ENCODE results near the gene ANTKMT.

The ANTKMT gene

GRCh38 chr16:764848-765487 is 44.0 kb downstream of the ANTKMT start:
- no peak for DNase-seq (ENCODE audit: low spot score)

GRCh38 chr16:765488-765865 is 44.5 kb downstream of the ANTKMT start:
- DNase-seq (ENCODE audit: low spot score), result no peak

GRCh38 chr16:766008-766819 is 45.3 kb downstream of the ANTKMT start:
- no peak for DNase-seq (ENCODE audit: low spot score)

- no peak for DNase-seq (ENCODE audit: low spot score)
These were observed 46.1 kb downstream of the ANTKMT start for GRCh38 chr16:766820-767640.

GRCh38 chr16:767743-768235 is 46.8 kb downstream of the ANTKMT start:
- DNase-seq (ENCODE audit: low spot score), result no peak

- no peak for DNase-seq (ENCODE audit: low spot score)
These were observed 47.5 kb downstream of the ANTKMT start for GRCh38 chr16:768428-768827.

- no peak for DNase-seq (ENCODE audit: low spot score)
These were observed 48.3 kb downstream of the ANTKMT start for GRCh38 chr16:769184-769784.

- no peak for DNase-seq (ENCODE audit: low spot score)
These were observed 49.0 kb downstream of the ANTKMT start for GRCh38 chr16:769934-770333.

- DNase-seq (ENCODE audit: low spot score), result no peak
These were observed 49.5 kb downstream of the ANTKMT start for GRCh38 chr16:770411-770810.

All from kidney tubule cell (primary cell).